ENCODE data around the gene FCGR1A. TPM values are rescaled to one million over a fixed set of nuclear protein-coding genes. Genes with fewer than 3 reads are reported as not detected.
A peak's percentile ranks its signal among the peaks of the same experiment; 100 is the strongest.
"Not testable (repeated sequence)": the region's sequence is repeated elsewhere in the genome, so short reads cannot be mapped to it uniquely, and the experiment has no call there.

The FCGR1A gene
- polyA plus RNA-seq (ENCODE audit: low read depth in 6 of 6), result not detected

DNA sequence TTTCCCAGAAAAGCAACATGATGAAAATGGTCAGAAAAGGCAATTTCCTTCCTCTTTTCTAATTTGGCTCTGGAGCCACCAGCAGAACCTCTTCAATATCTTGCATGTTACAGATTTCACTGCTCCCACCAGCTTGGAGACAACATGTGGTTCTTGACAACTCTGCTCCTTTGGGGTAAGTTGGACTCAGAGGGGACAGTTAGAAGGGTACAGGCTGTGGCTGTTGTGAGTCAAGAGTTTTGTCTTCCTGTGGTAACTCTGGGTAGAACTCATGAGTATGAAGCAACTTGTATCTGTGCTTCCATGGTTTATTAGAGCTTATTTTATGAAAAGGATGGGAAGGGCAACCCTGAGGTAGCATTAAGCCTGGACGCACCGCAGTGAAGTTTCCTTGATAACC is at the start of gene FCGR1A:
FCGR1A (plus strand) TSS at position 95 of the 400 bp plus-strand sequence; CDS start at position 145, 50 bp downstream.
- H3K36me3 Mint-ChIP-seq; H3K9me3 Mint-ChIP-seq; H3K4me1 Mint-ChIP-seq; ATAC-seq (ENCODE audit: low read depth in 2 of 2); H3K27me3 Mint-ChIP-seq; H3K27ac Mint-ChIP-seq; DNase-seq; H3K4me3 Mint-ChIP-seq: not testable (repeated sequence)

- not testable (repeated sequence) for H3K27me3 Mint-ChIP-seq; ATAC-seq (ENCODE audit: low read depth in 2 of 2); H3K36me3 Mint-ChIP-seq; H3K4me1 Mint-ChIP-seq; H3K27ac Mint-ChIP-seq; H3K9me3 Mint-ChIP-seq; DNase-seq; H3K4me3 Mint-ChIP-seq
Observed at GRCh38 chr1:149732781-149733180, 49.7 kb upstream of the FCGR1A start.

DNA sequence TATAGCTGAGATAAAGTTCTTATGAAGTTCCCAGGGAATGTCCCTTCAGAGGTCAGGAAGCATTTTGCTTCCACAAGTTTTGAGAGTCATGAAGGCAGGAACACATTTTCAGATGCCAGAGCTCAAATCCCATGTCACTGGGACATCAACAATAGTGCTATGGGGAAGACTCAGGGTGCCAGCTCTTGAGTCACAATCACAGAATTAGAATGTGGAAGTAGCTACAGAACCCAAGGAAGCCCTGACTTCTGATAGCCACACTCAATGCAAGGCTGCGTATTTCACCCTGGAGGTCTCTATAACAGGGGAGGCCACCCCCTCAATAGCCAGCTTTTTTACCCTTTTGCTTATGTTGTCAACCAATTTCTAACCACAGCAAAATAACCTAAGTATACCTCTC is 47.8 kb upstream of the FCGR1A start:
- not testable (repeated sequence) for H3K27ac Mint-ChIP-seq; ATAC-seq (ENCODE audit: low read depth in 2 of 2); H3K9me3 Mint-ChIP-seq; H3K4me1 Mint-ChIP-seq; DNase-seq; H3K27me3 Mint-ChIP-seq; H3K4me3 Mint-ChIP-seq; H3K36me3 Mint-ChIP-seq

- not testable (repeated sequence) for H3K4me1 Mint-ChIP-seq, H3K9me3 Mint-ChIP-seq, H3K36me3 Mint-ChIP-seq, H3K27me3 Mint-ChIP-seq
- ATAC-seq (ENCODE audit: low read depth in 2 of 2) (peak; percentile 32 to 33), DNase-seq (peak; percentile 3)
- H3K27ac Mint-ChIP-seq, result peak overlapping the region in 3 of 6 donors; percentile 38 to 72 (median 69)
- H3K4me3 Mint-ChIP-seq, result peak overlapping the region; percentile 31 to 85 (median 75)
Observed at GRCh38 chr1:149740148-149740581, 42.3 kb upstream of the FCGR1A start.

- peak overlapping the region; percentile 31 to 85 (median 75) for H3K4me3 Mint-ChIP-seq
- not testable (repeated sequence) for H3K36me3 Mint-ChIP-seq; DNase-seq; H3K27me3 Mint-ChIP-seq; H3K9me3 Mint-ChIP-seq; H3K4me1 Mint-ChIP-seq; ATAC-seq (ENCODE audit: low read depth in 2 of 2)
- peak overlapping the region in 2 of 6 donors; percentile 69 to 72 for H3K27ac Mint-ChIP-seq
Observed at GRCh38 chr1:149740590-149741230, 41.8 kb upstream of the FCGR1A start.

DNA sequence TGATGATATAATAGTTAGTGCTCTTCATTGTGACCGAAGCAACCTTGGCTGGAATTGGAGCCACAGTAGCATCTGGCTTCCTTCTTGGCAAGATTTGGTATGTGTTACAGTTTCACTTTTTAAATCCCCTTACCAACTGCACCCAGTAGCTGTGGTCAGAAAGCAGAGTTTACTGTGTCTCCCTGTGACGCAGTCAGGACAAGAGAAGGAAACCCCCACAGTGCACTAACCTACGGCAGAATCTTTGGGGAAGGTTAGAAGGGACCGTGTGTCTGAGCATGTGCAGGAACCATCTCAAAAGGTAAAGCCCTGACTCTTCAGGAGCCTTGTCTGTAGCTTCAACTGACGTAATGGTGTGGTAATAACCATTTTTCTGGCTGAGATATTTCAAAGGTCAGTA is 40.6 kb upstream of the FCGR1A start:
- peaks cover 0 to 14% (median 3%) of the 10 kb centered on the region in 3 donors for H3K27me3 Mint-ChIP-seq
- H3K27ac Mint-ChIP-seq, H3K9me3 Mint-ChIP-seq, DNase-seq, H3K36me3 Mint-ChIP-seq, H3K4me1 Mint-ChIP-seq, H3K4me3 Mint-ChIP-seq: not testable (repeated sequence)
- ATAC-seq (ENCODE audit: low read depth in 2 of 2), result peak; percentile 52 to 59

GRCh38 chr1:149746463-149747356 is 35.8 kb upstream of the FCGR1A start:
- not testable (repeated sequence) for H3K27ac Mint-ChIP-seq, H3K36me3 Mint-ChIP-seq, DNase-seq, H3K9me3 Mint-ChIP-seq
- Mint-ChIP-seq H3K4me3 (peak overlapping the region in 6 of 8 donors; percentile 43 to 85 (median 66)), H3K27me3 (peaks cover 8 to 21% (median 13%) of the 10 kb centered on the region in 3 donors), H3K4me1 (peaks cover 4 to 14% (median 6%) of the 10 kb centered on the region in 3 donors)
- peak; percentile 32 to 33 for ATAC-seq (ENCODE audit: low read depth in 2 of 2)

DNA sequence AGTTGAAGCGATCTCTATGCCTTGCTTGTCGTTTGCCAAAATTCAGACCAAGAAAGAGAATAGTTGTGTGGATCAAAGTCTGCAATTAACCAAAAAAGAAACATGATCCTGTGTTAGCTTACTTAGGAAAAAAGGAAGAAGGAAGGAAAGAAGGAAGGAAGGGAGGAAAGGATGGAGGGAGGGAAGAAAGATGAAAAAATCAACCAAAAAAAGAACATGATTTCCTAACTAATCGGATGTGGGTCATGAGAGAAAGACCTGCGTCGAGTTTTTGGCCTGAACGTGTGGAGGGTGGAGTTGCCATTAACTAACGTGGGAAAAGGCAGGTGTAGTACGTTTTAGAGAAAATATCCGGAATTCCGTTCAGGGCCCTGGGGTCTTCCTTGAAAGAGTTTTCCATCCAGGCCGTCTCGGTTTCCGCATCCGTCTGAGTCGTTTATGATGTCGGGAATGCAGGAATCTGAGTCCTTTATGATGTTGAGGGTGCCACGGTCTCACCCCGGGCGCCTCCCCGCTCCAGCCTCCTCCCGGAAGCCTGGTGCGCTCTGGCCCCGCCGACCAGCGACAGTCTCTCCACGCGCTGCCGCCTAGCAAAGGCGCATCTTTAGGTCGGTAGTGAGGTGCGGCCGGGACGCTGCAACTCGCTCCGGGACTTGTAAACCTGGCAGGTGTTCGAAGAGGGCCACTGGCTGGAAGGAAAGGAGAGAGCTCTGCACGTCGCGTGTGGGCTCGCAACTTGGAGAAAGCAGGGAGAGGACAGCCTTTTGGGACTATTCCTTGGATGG is 34.9 kb upstream of the FCGR1A start:
- peaks cover 4 to 14% (median 6%) of the 10 kb centered on the region in 3 donors for H3K4me1 Mint-ChIP-seq
- DNase-seq, H3K36me3 Mint-ChIP-seq, H3K9me3 Mint-ChIP-seq, H3K27ac Mint-ChIP-seq: not testable (repeated sequence)
- ATAC-seq (ENCODE audit: low read depth in 2 of 2), result peak; percentile 68 to 69
- peaks cover 8 to 21% (median 13%) of the 10 kb centered on the region in 3 donors for H3K27me3 Mint-ChIP-seq
- H3K4me3 Mint-ChIP-seq, result peak overlapping the region; percentile 53 to 85 (median 75)

DNA sequence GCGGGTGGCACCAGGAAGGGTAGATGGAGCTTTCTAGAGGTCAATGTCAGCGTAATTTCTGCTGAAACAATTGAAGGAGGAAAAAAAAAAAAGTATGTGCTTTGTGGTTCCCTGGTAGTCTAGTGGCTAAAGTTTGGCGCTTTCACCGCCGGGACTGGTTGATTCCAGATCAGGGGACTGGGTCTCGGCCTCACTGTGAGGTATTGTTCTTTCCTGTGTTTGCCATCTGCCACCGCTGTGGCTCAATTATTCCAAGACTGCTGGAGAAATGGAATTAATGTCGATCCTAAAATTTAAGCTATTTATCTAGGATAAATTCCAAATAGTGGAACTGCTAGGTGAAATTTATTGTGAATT is 34.4 kb upstream of the FCGR1A start:
- ATAC-seq (ENCODE audit: low read depth in 2 of 2); H3K27ac Mint-ChIP-seq; DNase-seq; H3K36me3 Mint-ChIP-seq; H3K9me3 Mint-ChIP-seq: not testable (repeated sequence)
- peak overlapping the region in 7 of 8 donors; percentile 53 to 85 (median 72) for H3K4me3 Mint-ChIP-seq
- peaks cover 4 to 14% (median 6%) of the 10 kb centered on the region in 3 donors for H3K4me1 Mint-ChIP-seq
- peaks cover 8 to 21% (median 13%) of the 10 kb centered on the region in 3 donors for H3K27me3 Mint-ChIP-seq

GRCh38 chr1:149750562-149750961 is 31.9 kb upstream of the FCGR1A start:
- not testable (repeated sequence) for DNase-seq; H3K27ac Mint-ChIP-seq; H3K9me3 Mint-ChIP-seq; H3K36me3 Mint-ChIP-seq; H3K4me3 Mint-ChIP-seq; ATAC-seq (ENCODE audit: low read depth in 2 of 2)
- Mint-ChIP-seq H3K27me3 (peaks cover 8 to 21% (median 13%) of the 10 kb centered on the region in 3 donors), H3K4me1 (peaks cover 4 to 14% (median 6%) of the 10 kb centered on the region in 3 donors)

- Mint-ChIP-seq H3K27me3 (peaks cover 8 to 14% (median 8%) of the 10 kb centered on the region in 3 donors), H3K4me1 (peaks cover 4 to 11% (median 6%) of the 10 kb centered on the region in 3 donors)
- not testable (repeated sequence) for H3K4me3 Mint-ChIP-seq; H3K27ac Mint-ChIP-seq; ATAC-seq (ENCODE audit: low read depth in 2 of 2); H3K36me3 Mint-ChIP-seq; DNase-seq; H3K9me3 Mint-ChIP-seq
Observed at GRCh38 chr1:149752186-149752585, 30.3 kb upstream of the FCGR1A start.

GRCh38 chr1:149753466-149753865 is 29.0 kb upstream of the FCGR1A start:
- H3K27me3 Mint-ChIP-seq; H3K9me3 Mint-ChIP-seq; ATAC-seq (ENCODE audit: low read depth in 2 of 2); DNase-seq; H3K36me3 Mint-ChIP-seq; H3K4me3 Mint-ChIP-seq; H3K4me1 Mint-ChIP-seq: not testable (repeated sequence)
- H3K27ac Mint-ChIP-seq, result peak overlapping the region in 1 of 6 donors; percentile 42

DNA sequence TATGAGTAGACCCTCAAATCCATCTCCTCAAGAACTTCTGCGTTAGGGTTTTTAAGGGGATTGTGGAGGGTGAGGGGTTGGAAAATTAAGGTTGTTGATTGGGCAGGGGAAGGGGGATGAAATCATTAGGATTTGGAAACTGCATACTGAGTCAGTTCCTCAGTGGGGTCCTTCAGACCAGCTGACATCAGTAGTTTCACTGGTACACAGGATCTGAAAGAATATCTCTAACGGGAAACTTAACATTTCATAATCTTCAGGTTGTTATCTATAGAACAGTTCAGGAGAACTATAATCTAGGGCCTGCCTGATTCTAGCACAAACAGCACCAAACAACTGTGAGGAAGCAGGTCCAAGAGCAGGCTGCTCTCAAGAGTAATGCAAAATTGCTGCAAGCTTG is 27.2 kb upstream of the FCGR1A start:
- H3K4me1 Mint-ChIP-seq; ATAC-seq (ENCODE audit: low read depth in 2 of 2); H3K27ac Mint-ChIP-seq; H3K27me3 Mint-ChIP-seq; H3K9me3 Mint-ChIP-seq; H3K4me3 Mint-ChIP-seq; H3K36me3 Mint-ChIP-seq; DNase-seq: not testable (repeated sequence)

Data from naive B cell (primary cell).